Activated CD8-positive, alpha-beta memory T cell treated with anti-CD3 and anti-CD28 coated beads, Interleukin-2, amount 50 U/mL, for 24 hours (primary cell): ENCODE results near the gene RRBP1.

Experiments
- DNase-seq: peaks from one replicate; pipeline ENCODE4 v3.0.0-alpha.2; 2020; ENCODE audit errors: extremely low read depth

The RRBP1 gene

GRCh38 chr20:17636523-17637412, 45.3 kb downstream of the RRBP1 start:
- no peak for DNase-seq

DNA sequence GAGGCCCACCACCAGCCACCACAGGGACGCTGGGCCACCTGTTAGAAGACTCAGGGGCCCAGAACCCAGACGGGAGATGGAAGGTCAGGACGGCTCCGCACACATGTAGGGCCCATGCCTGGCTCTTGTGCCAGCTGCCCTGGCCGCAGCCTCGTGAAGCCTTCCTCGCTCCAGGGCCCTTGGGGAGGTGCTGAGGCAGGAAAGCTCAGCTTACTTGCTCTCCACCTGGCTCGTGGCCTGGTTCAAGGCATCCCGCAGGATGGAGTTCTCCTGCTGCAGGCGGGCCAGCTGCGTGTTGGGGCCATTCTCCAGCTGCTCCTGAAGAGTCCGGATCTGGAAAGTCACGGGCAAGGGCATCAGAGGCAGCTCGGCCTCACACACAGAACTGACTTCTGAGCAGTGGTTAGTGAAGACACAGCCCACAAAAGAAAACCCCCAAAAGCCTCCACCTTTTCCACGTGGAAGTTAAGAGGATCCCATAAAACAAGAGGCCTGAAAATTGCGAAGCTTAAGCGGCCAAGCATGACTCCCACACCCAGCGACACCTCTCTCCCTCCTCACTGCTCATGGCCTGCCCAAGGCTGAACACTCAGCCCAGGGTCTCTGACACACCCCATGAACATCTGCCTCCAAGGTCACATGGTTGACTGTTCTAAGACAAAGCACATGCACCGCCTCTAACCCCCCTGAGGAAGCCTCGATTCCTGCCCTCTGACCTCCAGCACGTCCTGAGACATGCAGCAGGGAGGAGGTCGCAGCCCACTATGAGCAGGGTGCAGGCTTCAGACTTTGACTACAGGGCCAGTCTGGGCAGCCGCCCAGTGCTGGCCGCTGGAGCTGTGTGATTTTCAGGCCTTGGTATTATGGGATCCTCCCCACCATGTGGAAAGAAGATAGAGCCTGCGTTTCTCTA, 46.5 kb downstream of the RRBP1 start:
- no peak for DNase-seq

DNA sequence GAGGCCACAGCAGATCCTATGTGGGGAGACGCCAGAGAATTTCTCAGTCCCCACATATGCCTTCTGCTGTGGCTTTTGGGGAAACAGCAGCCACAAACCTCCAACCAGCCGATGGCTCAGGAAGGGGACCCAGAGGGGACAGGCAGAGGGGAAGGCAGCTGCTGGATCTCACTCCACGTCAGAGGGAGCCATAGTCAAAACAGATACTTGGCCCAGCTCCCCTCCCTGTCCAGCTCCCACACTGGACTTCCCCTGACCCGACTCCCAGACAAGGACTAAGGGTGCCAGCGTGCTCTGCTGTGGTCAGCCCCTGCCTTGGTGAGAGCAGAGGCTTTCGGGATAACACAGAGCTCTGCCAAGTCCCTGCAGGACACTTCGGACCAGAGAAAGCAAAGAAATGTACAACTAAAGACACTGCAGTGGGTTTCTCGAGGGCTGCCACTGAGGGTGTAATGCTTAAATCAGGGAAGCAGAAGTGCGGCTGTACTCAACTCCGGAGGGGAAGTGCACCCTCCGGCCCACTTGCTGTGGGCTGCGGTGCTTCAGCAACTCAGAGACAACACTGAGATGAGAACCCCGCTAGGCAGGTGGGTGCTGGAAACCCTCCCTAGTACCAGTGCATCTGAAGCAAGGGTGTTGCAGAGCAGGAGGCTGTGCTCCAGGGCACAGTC, 47.2 kb downstream of the RRBP1 start:
- DNase-seq, result no peak

GRCh38 chr20:17633850-17634500, 48.1 kb downstream of the RRBP1 start:
- DNase-seq, result no peak

DNA sequence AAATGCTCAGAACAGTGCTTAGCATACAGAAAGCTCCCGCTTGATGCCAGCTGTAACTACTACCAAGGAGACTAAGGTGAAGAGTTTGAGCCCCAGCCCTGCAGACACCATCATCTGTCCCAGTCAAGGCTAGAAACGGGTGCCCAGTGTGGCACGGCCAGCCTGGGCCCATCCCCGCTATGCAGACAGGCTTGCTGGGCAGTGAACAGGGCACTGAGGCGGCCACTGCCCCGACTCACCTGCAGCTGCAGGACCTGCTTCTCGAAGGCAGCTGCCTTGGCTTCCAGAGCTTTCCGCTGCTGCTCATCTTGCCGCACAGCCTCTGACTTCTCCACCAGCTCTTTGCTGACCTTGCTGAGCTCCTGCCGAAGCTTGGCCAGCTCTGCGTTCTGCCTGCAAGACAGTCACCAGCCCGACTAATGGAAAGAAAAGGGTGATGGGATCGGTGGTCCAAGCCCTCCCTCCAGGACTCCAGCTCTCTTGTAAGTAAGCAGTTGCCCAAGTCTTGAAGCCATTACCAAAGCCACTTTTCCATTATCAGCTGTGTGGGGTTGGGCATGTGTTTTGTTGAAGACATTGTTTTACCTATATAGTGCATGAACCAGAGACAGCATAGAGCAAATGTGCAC, 48.7 kb downstream of the RRBP1 start:
- no peak for DNase-seq

DNA sequence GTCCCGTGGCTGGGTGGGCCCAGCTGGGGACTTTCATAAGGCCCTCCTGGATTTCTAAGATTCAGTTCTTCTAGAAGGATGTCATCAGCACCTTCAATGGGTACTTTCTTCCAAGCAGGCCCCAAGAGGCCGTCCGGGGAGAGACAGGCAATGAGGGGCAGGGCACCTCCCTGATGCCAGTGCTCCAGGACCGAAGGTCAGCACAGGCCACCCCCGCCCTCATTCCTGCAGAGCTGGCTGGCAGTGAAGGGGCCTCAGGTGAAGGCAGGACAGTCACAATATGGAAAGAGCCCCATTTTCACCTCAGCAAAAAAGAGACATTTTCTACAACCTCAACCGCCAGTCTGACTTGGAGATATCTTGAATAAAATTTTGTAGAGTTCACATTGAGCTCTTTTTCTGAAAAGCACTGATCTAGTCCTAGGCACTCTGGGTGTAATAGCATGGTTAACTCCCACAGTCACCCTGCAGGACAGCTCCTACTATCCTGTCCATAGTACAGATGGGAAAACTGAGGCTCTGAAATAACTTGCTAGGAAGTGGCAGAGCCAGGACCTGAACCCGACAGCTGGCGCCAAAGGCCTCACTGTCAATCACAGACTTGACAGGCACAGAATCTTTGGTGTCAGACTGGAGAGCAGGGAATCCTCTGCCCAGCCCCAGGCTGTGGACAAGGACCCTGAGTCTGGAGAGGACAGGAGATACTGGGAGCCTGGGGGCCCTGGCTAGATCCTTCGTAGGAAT, 50.3 kb downstream of the RRBP1 start:
- DNase-seq, result no peak

- no peak for DNase-seq
These were observed 51.2 kb downstream of the RRBP1 start for GRCh38 chr20:17630806-17631195.

GRCh38 chr20:17630151-17630805, 51.8 kb downstream of the RRBP1 start:
- no peak for DNase-seq

- DNase-seq, result no peak
These were observed 52.4 kb downstream of the RRBP1 start for GRCh38 chr20:17629678-17630089.

- no peak for DNase-seq
These were observed 53.0 kb downstream of the RRBP1 start for GRCh38 chr20:17629025-17629424.

DNA sequence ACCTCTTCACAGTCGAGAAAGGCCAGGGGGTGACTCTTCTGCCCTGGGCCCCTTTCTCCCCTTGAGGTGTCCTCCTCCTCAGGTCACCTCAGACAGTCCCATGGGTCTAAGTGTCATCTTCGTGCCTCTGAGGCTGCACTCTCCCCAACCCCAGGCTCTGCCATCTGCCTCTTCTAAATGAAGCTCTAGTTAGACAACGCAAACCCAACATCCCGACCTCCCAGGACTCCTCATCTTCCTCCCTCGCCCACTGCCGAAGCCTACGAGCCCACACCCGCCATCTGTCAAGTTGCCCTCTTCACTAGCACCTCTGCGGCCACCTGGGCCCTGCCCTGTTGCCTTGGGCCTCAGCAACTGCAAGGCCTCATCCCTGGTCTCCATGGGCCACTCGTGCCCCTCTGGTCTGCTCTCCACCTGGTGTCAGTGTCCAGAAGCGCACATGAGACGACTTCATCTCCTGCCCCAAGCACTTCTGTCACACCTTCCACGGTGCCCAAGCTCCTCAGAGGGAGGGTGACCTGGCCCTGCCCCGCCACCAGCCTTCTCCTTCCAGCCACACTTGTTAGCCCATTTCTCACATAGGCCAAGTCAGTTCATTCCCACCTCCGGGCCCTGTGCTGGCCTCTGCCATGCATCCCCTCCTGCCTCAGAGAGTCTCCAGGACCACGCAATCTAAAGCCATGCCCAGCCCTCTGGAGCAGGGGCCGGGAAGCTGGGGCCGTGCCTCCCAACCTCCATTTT, 53.8 kb downstream of the RRBP1 start:
- no peak for DNase-seq

DNA sequence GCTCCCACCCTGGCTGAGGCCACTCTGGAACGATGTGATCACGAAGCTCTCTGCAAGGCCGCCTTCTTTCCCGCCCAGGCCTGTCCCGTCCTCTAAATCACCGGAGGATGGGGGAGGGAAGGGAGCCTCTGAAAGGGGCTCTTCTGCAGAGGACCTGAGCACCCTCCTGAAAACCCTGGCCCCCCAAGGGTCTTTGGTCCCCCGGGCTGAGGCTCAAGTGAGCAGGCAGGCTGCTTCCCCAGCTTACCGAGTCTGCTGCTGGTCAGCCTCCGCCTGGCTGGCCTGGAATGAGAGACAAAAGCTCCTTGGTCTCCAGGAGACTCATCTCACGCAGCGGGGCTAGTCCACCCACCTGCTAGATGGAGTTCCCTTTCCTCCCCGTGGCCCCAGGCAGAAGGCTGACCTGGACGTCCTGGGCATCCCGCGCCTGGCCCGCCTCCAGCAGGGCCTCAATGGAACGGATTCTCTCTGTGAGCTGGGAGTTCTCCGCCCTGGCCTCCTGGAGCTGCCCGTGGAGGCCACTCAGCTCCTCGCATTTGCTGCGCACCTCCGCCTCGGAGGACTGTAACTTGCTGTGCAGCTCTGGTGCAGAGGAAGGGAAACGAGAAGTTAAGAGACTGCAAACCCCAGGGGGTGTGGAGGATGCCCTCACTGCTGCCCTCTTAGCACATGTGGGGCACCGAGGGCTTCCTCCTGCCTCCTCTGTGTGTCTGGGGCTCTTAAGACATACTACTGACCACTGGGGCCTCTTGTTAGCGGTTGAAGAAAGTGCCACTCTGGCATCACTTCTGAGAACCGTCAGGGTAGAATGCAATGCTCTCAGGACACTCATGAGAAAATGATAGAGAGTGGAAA, 54.7 kb downstream of the RRBP1 start:
- DNase-seq, result no peak

GRCh38 chr20:17626217-17627007, 55.6 kb downstream of the RRBP1 start:
- no peak for DNase-seq

DNA sequence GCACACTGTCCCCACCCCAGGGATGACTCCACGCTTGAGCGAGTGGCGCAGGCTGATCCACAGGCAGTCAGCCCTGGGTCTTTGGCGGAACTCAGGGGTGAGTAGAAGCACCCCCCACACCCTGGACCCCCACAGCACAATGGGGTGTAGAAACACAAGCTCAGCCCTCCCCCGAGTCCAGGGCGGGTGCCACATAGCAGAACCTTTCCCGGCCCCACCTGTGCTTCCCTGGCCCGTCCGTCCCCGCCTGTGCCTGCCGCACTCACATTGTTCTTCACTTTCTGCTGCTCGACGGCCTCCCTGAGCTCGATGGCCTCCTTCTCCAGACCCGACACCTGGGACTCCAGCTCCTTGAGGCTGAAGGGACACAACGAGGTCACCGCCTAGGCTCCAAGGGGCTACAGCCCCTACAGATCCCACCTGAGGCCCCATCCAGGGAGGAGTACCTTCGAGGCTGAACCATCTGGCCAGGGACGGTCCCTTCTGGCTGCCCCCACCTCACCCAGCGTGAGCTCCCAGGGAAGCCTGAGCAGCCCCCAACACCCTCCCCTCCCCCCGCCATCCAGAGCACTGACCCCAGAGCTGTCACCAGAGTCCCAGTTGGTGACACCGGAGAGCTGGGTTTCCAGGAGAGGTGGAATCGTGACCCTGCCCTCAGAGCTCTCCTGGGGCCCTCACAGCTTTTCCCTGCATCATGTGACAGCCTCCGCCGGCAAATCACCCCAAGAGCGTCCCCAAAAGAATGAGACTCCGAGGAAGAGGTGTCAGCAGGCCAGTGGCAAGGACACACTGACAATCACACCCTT, 56.6 kb downstream of the RRBP1 start:
- DNase-seq, result no peak

DNA sequence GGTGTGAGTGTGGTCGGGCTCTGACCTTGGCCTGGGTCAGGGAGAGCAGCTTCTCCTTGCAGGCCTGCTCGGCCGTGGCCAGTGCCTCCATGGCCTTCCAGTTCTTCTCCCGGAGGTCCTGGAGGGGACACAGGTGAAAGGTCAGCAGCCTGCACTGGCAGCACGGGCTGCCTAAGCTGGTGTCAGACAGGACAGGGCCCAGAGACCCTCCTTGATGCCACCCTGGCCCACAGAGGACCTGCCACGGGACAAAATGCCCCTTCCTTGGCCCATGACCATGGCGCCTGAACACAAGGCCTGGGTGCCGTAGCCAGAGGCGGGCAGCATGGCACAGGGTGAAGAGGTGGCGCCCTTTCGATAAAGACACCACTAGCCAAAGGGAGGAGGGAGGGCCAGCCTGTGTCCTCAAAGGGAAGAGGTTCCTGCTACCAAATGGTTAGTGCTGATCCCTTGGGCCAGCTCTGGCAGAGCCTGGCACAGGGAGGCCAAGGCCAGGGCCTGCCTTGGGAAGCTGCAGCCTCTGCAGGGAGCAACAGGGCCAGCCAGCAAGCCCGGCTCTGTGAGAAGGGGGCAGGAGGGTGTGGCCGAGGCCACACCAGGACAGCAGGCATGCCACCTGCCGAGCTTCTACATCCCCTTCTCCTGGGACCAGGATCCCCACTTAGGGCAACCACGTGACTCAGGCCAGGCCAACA, 57.3 kb downstream of the RRBP1 start:
- DNase-seq, result no peak

GRCh38 chr20:17624070-17624469, 58.0 kb downstream of the RRBP1 start:
- DNase-seq, result no peak
